ENCODE results near the gene MIOS.
"Not testable (repeated sequence)": the region's sequence is repeated elsewhere in the genome, so short reads cannot be mapped to it uniquely, and the experiment has no call there.

MIOS gene

DNA sequence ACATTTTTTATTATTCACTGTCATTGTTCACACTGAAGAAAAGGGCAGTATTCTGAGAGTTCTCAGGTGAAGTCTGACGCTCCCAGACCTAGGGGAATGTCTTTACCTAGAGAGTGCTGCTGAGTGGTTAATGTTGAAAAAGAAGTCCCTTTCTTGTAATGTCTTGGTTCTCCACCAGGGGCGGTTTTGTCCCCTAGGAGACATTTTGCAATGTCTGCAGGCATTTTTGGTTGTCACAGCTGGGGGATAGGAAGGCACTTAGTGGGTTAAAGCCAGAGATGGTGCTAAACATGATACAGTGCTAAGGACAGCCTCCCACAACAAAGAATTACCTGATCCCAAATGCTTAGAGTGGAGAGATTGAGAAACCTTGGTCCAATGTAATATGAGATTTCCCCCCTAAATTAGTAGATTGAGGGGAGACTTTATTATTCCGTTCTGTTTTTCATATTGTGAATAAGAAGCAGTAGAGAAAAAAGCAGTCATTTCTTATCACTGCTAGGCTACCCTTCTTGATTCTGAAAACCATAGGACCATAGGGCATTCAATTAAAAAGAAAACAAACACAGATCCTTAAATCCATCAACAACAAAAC is 87.0 kb downstream of the MIOS start:
- Histone ChIP-seq H3K9me3 (ENCODE audit: control insufficient read depth in 2 of 2, low read length in 2 of 2) (no peaks in the 10 kb centered on the region), H3K4me3 (ENCODE audit: low read length in 2 of 2) (no peak overlapping the region), H3K9ac (ENCODE audit: low read depth in 1 of 2, low read length in 2 of 2) (no peak overlapping the region), H3K27ac (ENCODE audit: low read depth in 2 of 2, low read length in 2 of 2) (no peak overlapping the region), H3K36me3 (ENCODE audit: control insufficient read depth in 2 of 2, insufficient read depth in 2 of 2, low read length in 2 of 2) (no peaks in the 10 kb centered on the region), H3K27me3 (ENCODE audit: control insufficient read depth in 2 of 2, insufficient read depth in 2 of 2, low read length in 2 of 2) (no peaks in the 10 kb centered on the region), H3K4me1 (ENCODE audit: control insufficient read depth in 2 of 2, insufficient read depth in 2 of 2, low read length in 2 of 2) (peaks cover 7 to 8% of the 10 kb centered on the region in 2 donors)

- H3K4me1 ChIP-seq (ENCODE audit: control insufficient read depth in 2 of 2, insufficient read depth in 2 of 2, low read length in 2 of 2): peaks cover 6 to 8% of the 10 kb centered on the region in 2 donors
- no peak overlapping the region for H3K9ac ChIP-seq (ENCODE audit: low read depth in 1 of 2, low read length in 2 of 2)
- H3K36me3 ChIP-seq (ENCODE audit: control insufficient read depth in 2 of 2, insufficient read depth in 2 of 2, low read length in 2 of 2): no peaks in the 10 kb centered on the region
- H3K27me3 ChIP-seq (ENCODE audit: control insufficient read depth in 2 of 2, insufficient read depth in 2 of 2, low read length in 2 of 2): no peaks in the 10 kb centered on the region
- no peak overlapping the region for H3K4me3 ChIP-seq (ENCODE audit: low read length in 2 of 2)
- no peaks in the 10 kb centered on the region for H3K9me3 ChIP-seq (ENCODE audit: control insufficient read depth in 2 of 2, low read length in 2 of 2)
- H3K27ac ChIP-seq (ENCODE audit: low read depth in 2 of 2, low read length in 2 of 2): no peak overlapping the region
These were observed 88.5 kb downstream of the MIOS start for GRCh38 chr7:7654964-7655715.

DNA sequence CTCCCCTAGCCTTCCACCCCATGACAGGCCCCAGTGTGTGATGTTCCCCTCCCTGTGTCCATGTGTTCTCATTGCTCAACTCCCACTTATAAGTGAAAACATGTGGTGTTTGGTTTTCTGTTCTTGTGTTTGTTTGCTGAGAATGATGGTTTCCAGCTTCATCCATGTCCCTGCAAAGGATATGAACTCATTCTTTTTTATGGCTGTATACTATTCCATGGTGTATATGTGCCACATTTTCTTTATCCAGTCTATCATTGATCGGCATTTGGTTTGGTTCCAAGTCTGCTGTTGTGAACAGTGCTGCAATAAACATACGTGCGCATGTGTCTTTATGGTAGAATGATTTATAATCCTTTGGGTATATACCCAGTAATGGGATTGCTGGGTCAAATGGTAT is 89.8 kb downstream of the MIOS start:
- not testable (repeated sequence) for H3K4me1 ChIP-seq (ENCODE audit: control insufficient read depth in 2 of 2, insufficient read depth in 2 of 2, low read length in 2 of 2); H3K27me3 ChIP-seq (ENCODE audit: control insufficient read depth in 2 of 2, insufficient read depth in 2 of 2, low read length in 2 of 2); H3K27ac ChIP-seq (ENCODE audit: low read depth in 2 of 2, low read length in 2 of 2); H3K36me3 ChIP-seq (ENCODE audit: control insufficient read depth in 2 of 2, insufficient read depth in 2 of 2, low read length in 2 of 2); H3K4me3 ChIP-seq (ENCODE audit: low read length in 2 of 2); H3K9me3 ChIP-seq (ENCODE audit: control insufficient read depth in 2 of 2, low read length in 2 of 2); H3K9ac ChIP-seq (ENCODE audit: low read depth in 1 of 2, low read length in 2 of 2)

Data from mucosa of rectum (tissue), 2 donors.